Cardiac septum (tissue), 1 donor: ENCODE results near the gene PPEF1. TPM values are rescaled to one million over a fixed set of nuclear protein-coding genes. Genes with fewer than 3 reads are reported as not detected.

Source experiments
- DNase-seq: peaks from one replicate; pipeline ENCODE4 v3.0.0-alpha.2; 2020; ENCODE audit warnings: low spot score
- intact Hi-C: fragments of 100-400 bp; cut with DNase I; formaldehyde crosslinking; loops from one replicate; pipeline ENCODE4 v1.14.0; 2022
- total RNA-seq: library from RNA; stranded (reverse); fragmentation: NEBNext Ultra II Directional; extraction: Animal tissue kit (Norgen Biotek cat#: 25700); gene quantifications from one replicate; pipeline ENCODE4 v1.2.1, GENCODE V29; 2021
- donor health status: DM: no; HTN: no; CAD: no.

The PPEF1 gene
- total RNA-seq, 1 donor from 2014 or later: 0.19 TPM

DNA sequence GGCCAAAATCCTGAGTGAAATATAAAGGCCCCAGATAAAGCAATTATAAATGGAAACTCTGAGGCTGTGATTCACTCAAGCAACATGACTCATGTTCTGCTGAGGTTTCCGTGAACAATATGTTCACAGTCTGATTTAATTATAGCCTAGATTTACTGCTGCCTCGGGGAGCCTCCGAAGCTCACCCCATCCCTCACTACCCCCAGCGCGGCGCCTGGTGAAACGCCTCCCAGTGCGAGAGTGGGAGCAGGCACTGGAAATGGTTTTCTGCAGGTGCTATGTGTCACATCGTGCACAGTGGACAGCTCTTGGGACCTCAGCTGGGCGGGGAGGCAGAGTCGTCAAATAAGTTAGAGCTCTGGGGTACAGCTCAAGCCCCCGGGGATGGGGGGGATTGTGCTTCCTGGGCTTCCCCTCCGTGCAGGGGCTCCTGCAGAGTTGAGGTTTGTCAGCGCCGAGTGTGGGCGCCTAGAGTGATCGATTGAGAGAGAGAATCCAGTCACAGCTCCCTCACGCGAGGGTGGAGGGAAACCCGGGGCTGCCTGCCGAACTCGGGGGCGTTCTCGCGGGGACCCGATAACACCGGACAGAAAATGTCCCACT, 165.8 kb downstream of the PPEF1 start:
- peak; percentile 66 for DNase-seq

DNA sequence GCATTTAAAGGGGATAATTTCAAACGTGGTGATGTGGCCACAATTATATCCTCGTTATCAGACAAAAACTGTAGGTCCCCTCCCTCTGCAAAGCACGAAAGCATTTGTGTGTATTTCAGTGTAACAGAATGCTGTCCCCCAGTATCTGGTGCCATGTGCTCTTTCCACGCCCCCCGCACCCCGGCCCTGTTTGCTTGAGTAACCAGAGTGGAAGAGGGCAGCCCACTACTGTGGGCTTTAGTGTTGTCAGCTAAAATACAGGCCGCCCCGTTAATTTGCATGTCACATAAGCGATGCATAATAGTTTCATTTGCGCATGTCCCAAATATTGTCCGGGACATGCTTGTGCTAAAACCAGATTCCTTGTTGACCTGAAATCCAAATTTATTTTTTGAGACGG, 166.4 kb downstream of the PPEF1 start:
- intact Hi-C loops: no loop called here

More for the DNA sequence above, 165.8 kb downstream of the PPEF1 start:
- intact Hi-C loops: no loop called here

DNA sequence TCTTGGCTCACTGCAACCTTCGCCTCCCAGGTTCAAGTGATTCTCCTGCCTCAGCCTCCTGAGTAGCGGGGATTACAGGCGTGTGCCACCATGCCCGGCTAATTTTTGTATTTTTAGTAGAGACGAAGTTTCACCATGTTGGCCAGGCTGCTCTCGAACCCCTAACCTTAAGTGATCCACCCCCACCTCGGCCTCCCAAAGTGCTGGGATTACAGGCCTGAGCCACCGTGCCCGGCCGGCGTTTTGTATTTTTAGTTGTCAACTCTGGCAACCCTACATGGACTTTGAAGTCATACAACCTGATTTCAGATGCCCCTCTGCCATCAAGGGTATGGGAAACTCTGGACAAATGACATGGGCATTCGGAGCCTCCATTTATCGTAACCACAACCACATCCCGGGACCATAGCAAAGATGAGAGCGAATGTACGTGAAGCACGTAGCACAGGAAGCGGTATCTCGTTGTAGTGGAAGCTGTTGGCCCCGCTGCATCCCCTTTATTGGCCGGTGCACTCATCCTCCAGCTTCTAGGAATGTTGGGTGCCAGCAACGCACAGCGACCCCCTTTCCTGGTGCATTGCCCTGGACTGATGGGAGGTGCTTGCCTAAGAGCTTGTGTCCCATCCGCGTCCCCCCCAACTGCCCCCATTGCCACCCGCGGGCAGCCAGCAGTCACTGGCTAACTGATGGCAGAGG, 167.3 kb downstream of the PPEF1 start:
- peak; percentile 47 for DNase-seq
- intact Hi-C loops: no loop called here

More for the DNA sequence above, 166.4 kb downstream of the PPEF1 start:
- DNase-seq: peak; percentile 56

DNA sequence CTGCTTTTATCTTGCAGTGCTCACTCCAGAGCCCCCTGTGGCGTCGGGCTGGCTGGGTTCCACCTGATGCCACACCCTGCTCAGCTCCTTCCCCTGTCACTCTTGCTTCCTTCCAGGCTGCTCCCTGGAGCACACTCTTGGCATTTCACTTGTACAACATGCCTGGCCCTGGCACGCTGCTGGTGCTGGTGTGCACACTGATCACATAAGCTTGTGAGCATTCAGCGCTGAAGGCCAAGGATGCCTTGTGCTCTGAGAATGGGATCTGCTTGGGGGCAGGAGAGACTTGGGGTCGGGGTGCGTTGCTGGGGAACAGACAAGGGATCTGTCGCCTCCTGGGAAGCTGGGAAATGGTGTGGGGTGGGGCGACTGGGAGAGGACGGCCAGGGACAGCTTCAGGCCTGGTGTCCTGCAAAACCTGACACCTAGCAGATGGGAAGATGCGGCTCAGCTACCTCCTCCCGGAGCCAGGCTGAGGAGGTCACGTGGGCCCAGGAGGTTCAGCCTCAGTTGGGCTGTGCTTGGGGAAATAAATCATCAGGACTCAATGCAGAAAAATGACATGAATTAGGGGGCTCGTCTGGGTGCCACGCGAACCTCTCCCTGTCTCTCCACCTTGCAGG, 167.9 kb downstream of the PPEF1 start:
- DNase-seq: peak; percentile 55
- intact Hi-C loops: no loop called here

DNA sequence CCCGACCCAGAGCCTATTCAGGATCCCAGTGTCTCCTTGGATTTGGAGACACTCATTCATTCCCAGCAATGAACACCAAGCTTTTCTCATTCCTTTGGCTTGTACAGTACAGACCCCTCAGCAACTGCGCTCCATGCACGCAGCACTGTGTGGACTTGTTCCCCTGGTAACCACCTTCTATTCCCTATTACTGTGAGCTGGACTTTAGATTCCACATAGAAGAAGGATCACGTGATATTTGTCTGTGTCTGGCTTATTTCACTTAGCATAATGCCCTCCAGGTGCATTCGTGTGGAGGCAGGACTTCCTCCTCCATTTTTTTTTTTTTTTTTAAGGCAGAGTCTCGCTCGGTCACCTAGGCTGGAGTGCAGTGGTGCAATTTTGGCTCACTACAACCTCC, 170.0 kb downstream of the PPEF1 start:
- intact Hi-C loops: no loop called here
- DNase-seq: no peak

Other genes starting within 250 kb of the PPEF1 start
- not detected for gene RS1, start 35.5 kb upstream of the PPEF1 start, total RNA-seq